Rectal smooth muscle tissue (tissue), 1 donor: ENCODE results near the gene TOX2.

ENCODE experiments used
- H3K27ac ChIP-seq: one replicate; pipeline ENCODE4 v1.7.0; 2013; ENCODE audit warnings: low read depth, low read length, inconsistent platforms
- H3K27me3 ChIP-seq: one replicate; pipeline ENCODE4 v1.7.0; 2013; ENCODE audit warnings: low read length; ENCODE audit not compliant: control insufficient read depth, insufficient read depth
- H3K36me3 ChIP-seq: one replicate; pipeline ENCODE4 v1.7.0; 2013; ENCODE audit warnings: low read length; ENCODE audit not compliant: control insufficient read depth, insufficient read depth
- H3K4me1 ChIP-seq: one replicate; pipeline ENCODE4 v1.7.0; 2013; ENCODE audit warnings: low read length; ENCODE audit not compliant: control insufficient read depth, insufficient read depth
- H3K4me3 ChIP-seq: one replicate; pipeline ENCODE4 v1.7.0; 2013; ENCODE audit warnings: low read length
- H3K9ac ChIP-seq: one replicate; pipeline ENCODE4 v1.7.0; 2013; ENCODE audit warnings: low read length

TOX2 gene

DNA sequence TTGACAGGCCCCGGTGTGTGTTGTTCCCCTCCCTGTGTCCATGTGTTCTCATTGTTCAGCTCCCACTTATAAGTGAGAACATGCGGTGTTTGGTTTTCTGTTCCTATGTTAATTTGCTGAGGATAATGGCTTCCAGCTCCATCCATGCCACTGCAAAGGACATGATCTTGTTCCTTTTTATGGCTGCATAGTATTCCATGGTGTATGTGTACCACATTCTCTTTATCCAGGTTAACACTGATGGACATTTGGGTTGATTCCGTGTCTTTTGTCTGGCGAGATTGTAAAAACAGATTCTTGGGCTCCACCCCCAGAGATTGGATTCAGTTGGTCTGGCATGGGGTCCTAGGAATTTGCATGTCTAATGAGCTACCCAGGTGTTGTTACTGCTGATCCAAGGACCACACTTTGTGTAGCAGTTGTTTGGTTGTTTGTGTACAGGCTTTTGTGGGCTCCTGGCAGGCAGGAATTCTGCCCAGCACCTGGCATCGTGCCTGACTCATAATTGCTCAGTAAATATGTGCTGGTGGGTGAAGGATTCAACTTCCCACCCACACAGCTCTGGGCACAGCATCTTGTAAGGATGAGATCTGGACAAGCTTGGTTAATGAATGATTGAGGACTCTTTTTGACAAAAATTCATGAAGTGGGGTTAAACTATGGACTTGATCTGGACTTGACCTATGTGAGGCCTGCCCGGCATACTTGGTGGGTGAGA, 5.2 kb downstream of the TOX2 start:
- Histone ChIP-seq H3K27me3 (peaks cover 21% of the 10 kb centered on the region), H3K4me1 (no peaks in the 10 kb centered on the region), H3K36me3 (no peaks in the 10 kb centered on the region)

DNA sequence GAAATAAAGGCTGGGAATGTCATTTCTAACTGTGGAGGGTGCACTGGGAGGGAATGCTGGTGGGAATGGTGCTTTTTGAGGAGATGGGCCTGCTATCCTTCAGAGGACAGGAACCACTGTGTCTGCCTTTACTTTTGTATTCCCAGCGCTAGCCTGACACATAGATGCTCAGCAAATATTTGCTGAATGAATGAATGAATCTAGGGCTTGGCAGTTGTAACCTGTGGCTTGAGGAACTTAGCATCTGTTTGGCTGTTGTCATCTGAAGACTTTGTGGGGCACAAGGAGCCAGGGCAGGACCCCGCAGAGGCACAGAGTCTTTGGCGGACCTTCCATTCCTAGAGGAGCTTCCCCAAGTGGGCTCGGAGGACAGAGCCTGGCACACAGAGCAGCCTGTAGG, 6.1 kb downstream of the TOX2 start:
- Histone ChIP-seq H3K4me1 (no peaks in the 10 kb centered on the region), H3K4me3 (no peak overlapping the region), H3K36me3 (no peaks in the 10 kb centered on the region), H3K27ac (no peak overlapping the region), H3K27me3 (peaks cover 13% of the 10 kb centered on the region), H3K9ac (no peak overlapping the region)

More for the DNA sequence above, 5.2 kb downstream of the TOX2 start:
- Histone ChIP-seq H3K4me3 (no peak overlapping the region), H3K9ac (no peak overlapping the region), H3K27ac (no peak overlapping the region)

DNA sequence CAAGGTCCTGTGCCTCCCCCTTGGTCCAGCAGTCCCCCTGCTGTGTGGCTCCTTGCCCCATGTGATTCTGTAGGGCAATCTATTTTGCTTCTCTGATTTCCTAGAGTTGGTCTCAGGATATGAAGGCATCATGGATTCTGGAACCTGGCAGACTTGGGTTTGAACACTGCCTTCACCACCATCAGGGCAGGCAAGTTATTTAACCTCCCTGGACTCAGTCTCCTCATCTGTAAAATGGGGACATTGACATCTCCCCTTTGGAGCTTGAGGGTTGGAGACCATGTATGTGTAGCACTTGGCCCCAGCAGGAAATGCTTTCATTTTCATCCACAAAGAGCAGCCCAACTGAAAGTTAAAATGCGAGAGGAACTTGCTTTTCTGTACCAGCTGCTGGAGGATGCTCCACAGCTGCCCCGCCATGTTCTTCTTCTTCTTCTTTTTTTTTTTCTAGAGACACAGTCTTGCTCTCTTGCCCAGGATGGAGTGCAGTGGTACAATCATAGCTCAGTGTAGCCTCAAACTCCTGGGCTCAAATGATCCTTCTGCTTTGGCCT, 6.7 kb downstream of the TOX2 start:
- Histone ChIP-seq H3K36me3 (no peaks in the 10 kb centered on the region), H3K4me3 (no peak overlapping the region), H3K4me1 (no peaks in the 10 kb centered on the region), H3K27ac (no peak overlapping the region), H3K27me3 (peaks cover 8% of the 10 kb centered on the region), H3K9ac (no peak overlapping the region)

DNA sequence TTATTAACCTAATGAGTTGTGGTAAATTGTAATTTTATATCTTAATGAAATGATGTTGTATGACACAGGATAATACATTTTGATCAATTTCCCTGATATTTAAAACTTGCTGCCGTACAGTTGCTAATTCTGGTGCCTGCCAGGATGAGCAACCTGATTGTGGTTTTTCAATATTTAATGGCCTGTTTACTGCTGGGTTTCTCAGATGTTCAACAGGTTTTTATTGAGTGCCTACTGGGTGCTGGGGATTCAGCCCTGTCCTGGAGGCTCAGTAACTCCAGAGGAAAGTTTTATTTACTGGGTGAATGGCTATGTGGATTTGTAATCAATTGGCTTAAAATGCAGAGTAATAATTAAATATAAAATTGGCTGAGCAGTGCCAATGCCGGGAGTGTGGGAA, 8.0 kb downstream of the TOX2 start:
- H3K4me3 ChIP-seq = no peak overlapping the region
- no peak overlapping the region for H3K9ac ChIP-seq
- no peaks in the 10 kb centered on the region for H3K4me1 ChIP-seq
- peaks cover 2% of the 10 kb centered on the region for H3K27me3 ChIP-seq
- H3K27ac ChIP-seq = no peak overlapping the region
- H3K36me3 ChIP-seq = no peaks in the 10 kb centered on the region

DNA sequence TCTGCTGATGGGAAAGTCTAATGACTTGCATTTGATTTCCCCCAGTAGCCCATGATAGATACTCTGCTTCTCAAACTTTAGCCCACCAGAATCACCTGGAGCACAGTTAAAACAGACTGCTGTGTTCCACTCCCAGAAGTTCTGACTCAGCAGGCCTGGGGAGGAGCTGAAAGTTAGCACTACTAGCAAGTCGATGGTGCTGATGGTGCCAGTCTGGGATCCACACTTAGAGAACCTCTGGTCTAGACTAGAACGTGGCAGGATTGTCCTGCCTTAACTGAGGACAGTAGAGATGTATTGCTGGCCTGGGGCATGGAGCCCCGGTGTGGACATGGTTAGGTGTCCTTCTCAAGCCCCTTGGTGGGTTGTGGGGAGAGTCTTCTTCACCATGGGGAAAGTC, 8.7 kb downstream of the TOX2 start:
- Histone ChIP-seq H3K27me3 (peaks cover 2% of the 10 kb centered on the region), H3K27ac (no peak overlapping the region), H3K4me3 (no peak overlapping the region), H3K9ac (no peak overlapping the region), H3K4me1 (no peaks in the 10 kb centered on the region), H3K36me3 (no peaks in the 10 kb centered on the region)

DNA sequence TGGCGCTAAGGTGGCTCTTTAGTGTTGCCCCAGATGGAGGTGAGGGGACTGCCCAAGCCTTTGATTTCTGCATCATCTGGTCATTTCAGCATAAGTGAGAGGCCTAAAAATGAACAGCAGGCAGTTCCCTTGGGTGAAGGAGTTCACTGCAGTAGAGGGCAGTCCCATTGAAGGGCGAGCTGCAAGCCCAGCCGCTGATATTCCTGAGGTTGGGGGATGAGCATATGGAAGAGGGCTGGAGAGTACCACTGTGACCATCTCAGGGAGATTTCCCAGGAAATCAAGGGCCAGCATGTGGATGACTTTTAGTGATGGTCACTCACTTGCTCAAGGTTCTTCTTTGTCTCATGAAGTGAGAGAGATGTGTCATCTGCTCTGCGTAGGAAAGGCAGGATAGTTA, 9.3 kb downstream of the TOX2 start:
- Histone ChIP-seq H3K9ac (no peak overlapping the region), H3K27ac (no peak overlapping the region), H3K4me3 (no peak overlapping the region), H3K36me3 (no peaks in the 10 kb centered on the region), H3K27me3 (peaks cover 2% of the 10 kb centered on the region), H3K4me1 (no peaks in the 10 kb centered on the region)

DNA sequence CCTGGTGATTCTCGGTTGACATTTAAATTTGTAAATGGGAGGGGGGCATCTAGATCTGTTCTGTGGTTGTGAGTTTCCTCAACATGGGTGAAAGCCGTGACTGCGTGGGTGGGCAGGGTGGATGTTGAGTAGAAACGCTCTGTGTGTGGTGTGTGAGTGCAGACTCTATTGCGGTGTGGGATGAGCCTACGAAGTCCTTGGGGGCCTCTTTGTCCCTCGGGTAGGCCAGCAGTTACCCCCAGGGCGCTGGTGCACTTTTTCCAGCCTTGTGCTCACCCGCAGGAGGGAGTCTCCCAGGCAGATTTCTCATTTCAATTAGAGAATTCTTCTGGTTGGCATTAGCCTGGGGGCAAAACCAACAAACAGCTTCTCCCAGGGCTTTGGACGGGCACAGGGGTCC, 10.6 kb downstream of the TOX2 start:
- Histone ChIP-seq H3K27ac (no peak overlapping the region), H3K4me1 (no peaks in the 10 kb centered on the region), H3K27me3 (peaks cover 2% of the 10 kb centered on the region), H3K9ac (no peak overlapping the region), H3K36me3 (no peaks in the 10 kb centered on the region), H3K4me3 (no peak overlapping the region)

DNA sequence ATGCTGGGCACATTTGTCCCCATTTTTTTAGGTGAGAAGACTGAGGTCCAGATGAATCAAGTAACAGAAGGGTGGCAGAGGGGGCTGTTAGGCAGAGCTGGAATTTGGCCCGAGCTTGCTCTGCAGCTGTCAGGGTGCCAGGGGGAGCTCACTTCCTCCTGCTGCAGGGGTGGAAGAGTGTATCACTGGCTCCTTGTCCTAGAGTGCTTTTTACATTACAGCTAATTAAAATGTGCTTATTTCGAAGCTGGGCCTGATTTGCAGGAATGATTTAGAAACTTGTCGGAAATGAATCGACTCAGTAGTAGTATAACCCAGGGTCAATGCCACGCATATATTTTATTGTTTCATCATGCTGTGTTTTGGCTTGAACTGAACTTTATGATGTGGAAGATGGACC, 11.1 kb downstream of the TOX2 start:
- Histone ChIP-seq H3K9ac (no peak overlapping the region), H3K36me3 (no peaks in the 10 kb centered on the region), H3K27ac (no peak overlapping the region), H3K4me3 (no peak overlapping the region), H3K4me1 (no peaks in the 10 kb centered on the region), H3K27me3 (peaks cover 2% of the 10 kb centered on the region)

DNA sequence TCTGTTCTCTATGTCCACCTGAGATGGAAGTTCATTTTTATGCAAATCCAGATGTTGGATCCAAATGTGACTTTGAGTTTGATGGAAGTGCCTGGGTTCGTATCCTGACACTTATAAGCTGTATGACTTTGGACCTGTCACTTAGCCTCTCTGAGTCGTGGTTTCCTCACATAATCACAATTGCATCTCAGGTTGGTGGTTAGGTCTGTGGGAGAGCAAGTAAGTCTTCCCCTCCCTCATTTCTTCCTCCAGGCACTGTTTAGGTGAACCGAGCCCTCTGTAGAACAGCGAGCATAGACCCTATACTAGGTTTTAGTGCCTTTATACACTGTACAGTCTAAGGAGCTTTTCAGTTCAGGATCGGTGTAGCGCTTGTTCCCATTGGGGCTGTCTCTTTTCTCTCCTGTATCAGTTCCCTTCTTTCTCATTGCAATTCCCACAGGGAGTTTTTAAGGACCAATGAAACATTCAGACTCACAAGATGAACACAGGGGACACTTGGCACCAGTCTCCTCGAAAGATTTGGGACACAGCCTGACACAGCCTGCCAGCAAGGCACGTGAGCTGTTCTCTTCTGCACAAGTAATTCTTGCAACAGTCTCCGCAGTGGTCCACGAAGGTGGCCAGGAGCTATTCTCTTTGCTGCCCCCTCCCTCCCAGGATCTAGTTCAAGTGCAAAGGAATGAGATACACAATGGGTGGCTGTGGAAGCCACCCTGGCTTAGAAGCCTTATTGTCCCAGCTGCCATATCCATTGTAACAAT, 11.8 kb downstream of the TOX2 start:
- no peak overlapping the region for H3K9ac ChIP-seq
- peaks cover 2% of the 10 kb centered on the region for H3K27me3 ChIP-seq
- no peaks in the 10 kb centered on the region for H3K36me3 ChIP-seq
- no peaks in the 10 kb centered on the region for H3K4me1 ChIP-seq
- no peak overlapping the region for H3K27ac ChIP-seq
- H3K4me3 ChIP-seq = no peak overlapping the region

DNA sequence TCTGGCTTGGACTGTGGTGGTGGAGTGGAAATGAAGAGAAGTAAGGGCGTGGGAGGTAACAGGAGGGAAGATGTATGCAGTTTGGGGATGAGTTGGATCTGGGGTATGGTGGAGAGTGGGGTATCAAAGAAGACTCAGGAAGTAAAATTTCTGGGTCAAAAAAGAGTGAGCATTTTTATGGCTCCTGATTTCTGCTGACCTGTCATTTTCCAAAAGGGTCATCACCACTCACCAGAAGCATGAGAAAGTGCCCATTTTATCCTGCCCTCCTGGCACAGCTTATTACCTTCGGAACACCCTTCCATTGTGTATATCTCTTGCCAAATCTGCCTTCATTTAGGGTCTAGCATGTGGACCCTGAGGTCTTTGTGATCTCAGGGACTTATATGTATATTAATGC, 17.3 kb downstream of the TOX2 start:
- Histone ChIP-seq H3K9ac (no peak overlapping the region), H3K4me3 (no peak overlapping the region), H3K27me3 (no peaks in the 10 kb centered on the region), H3K36me3 (no peaks in the 10 kb centered on the region), H3K27ac (no peak overlapping the region), H3K4me1 (no peaks in the 10 kb centered on the region)

DNA sequence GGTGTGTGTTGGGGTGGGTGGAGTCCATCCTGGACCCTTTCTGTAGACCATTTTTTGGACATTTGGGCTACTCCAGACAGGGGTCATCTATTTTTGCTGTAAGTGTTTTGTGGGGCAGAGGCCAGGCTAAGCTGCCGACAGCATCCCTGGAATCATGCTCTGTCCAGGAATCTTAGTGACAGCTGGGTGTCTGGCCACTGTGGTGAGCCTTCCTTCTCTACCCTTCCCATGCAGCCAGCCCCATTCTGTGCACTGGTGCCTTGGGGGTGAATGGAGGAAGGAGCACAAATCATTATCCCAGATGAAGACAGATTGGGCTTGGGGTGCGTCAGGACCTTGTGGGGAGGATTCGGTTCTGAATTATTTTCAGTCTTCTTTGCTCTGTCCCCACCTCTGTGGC, 20.2 kb downstream of the TOX2 start:
- no peaks in the 10 kb centered on the region for H3K27me3 ChIP-seq
- no peak overlapping the region for H3K27ac ChIP-seq
- no peak overlapping the region for H3K4me3 ChIP-seq
- no peaks in the 10 kb centered on the region for H3K36me3 ChIP-seq
- no peaks in the 10 kb centered on the region for H3K4me1 ChIP-seq
- H3K9ac ChIP-seq = no peak overlapping the region

DNA sequence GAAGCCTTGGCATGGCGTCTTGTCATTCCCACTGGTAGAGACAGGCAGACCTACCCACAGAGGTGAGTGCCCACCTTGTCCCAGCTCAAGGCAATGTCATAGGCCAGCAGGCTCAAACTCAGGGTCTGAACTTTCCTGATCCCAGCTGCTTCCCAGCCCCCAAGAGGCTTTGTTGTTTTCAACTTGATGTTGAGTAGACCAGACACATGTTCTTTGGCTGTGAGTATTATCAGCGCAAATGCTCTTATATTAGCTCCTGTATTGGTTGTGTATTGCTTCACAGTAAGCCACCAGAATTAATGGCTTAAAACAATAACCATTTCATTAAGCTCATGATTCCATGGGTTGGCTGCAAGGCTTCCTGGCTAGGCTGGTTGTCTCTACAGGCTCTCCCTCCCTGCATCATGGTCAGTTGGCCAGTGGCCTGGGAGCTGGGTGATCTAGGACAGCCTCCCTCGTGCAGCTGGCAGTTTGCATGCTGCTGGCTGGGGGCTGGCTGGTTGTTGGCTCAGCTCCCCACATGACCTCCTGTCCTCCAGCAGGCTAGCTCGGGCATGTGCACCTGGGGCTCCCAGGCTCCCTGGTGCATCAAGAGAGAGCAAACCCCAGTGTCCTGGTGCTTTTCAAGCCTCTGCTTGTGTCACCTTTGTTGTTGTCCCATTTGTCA, 21.6 kb downstream of the TOX2 start:
- no peaks in the 10 kb centered on the region for H3K36me3 ChIP-seq
- no peaks in the 10 kb centered on the region for H3K27me3 ChIP-seq
- H3K9ac ChIP-seq = no peak overlapping the region
- H3K27ac ChIP-seq = no peak overlapping the region
- no peak overlapping the region for H3K4me3 ChIP-seq
- no peaks in the 10 kb centered on the region for H3K4me1 ChIP-seq
